DOHH2 (cell line): Measurements from ENCODE around the gene LSM14A.
"Not testable (repeated sequence)": the region's sequence is repeated elsewhere in the genome, so short reads cannot be mapped to it uniquely, and the experiment has no call there.

Source experiments
- CTCF ChIP-seq: fragments of 200-600 bp; sonication (generic); IDR thresholded peaks from one replicate; pipeline ENCODE4 v1.5.1; 2014; ENCODE audit warnings: antibody characterized with exemption, mild to moderate bottlenecking, low read depth, low read length; ENCODE audit not compliant: poor library complexity, severe bottlenecking
- EZH2phosphoT487 ChIP-seq: fragments of 200-600 bp; sonication (generic); IDR thresholded peaks from 2 replicates; pipeline ENCODE4 v1.6.1; 2017; ENCODE audit warnings: borderline replicate concordance, mild to moderate bottlenecking, antibody characterized with exemption, low read length, moderate library complexity, mixed read lengths

GRCh38 chr19:34253681-34254045, 81.4 kb downstream of the LSM14A start:
- TF ChIP-seq CTCF, EZH2phosphoT487: not testable (repeated sequence)
